NB4 (cell line): Measurements from ENCODE around the gene ACOT7.
"Not testable (repeated sequence)": the region's sequence is repeated elsewhere in the genome, so short reads cannot be mapped to it uniquely, and the experiment has no call there.

Experiments used
- CTCF ChIP-seq: IDR thresholded peaks from one replicate; pipeline ENCODE4 v1.5.1; 2012; ENCODE audit warnings: low read depth, low read length
- MAX ChIP-seq: IDR thresholded peaks from 2 replicates; pipeline ENCODE4 v1.6.1; 2011; ENCODE audit warnings: low read depth, low read length
- MYC ChIP-seq: IDR thresholded peaks from 2 replicates; pipeline ENCODE4 v1.6.1; 2011; ENCODE audit warnings: low read depth, low read length
- POLR2A ChIP-seq: IDR thresholded peaks from 2 replicates; pipeline ENCODE4 v1.6.1; 2011; ENCODE audit warnings: mild to moderate bottlenecking; ENCODE audit not compliant: insufficient read length; ENCODE audit errors: extremely low read depth

GRCh38 chr1:6436277-6436676 lies 42.7 kb upstream of the ACOT7 start:
- not testable (repeated sequence) for TF ChIP-seq POLR2A, CTCF, MAX, MYC
